ENCODE results near the gene APRT.

DNA sequence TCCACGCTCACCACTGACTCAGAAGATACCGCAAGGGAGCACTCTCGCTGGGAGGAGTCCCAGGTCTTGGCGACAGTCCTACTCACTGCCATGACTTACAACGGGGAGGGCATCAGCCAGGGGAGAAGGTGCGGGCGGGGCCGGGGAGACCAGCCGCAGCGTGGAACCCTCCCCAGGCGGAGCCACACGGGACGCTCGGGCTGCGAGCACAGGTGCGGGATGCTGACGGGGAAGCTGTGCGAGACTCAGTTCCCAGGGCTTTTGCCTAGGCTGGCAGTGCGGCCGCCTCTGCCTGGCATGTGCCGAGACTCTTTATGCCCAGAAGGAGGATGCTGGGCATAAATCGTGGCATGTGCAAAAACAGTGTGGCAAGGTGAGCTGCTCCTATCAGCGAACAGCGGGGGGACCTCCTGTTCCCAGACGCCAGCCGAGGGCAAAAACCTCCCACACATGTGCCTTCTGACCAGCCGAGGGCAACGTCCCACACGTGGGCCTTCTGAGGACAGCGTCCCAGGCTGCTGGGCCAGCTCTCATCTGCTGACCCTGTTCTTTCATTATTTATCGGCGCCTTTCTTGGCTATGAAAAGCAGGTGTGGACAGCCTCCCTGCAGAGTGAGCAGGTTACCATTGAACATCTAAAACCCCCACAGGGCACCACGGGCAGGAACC, 38.9 kb upstream of the APRT start:
- TF ChIP-seq POLR2A (conservative IDR thresholded peaks at IDR 0.05) (no peak), ZNF134 (CRISPR knock-in tag; conservative IDR thresholded peaks at IDR 0.05) (no peak), PTBP1 (IDR thresholded peaks at IDR 0.05; ENCODE audit: low read depth, low read length) (no peak), CHD1 (IDR thresholded peaks at IDR 0.05; ENCODE audit: low read length) (no peak), PHB (CRISPR knock-in tag; IDR thresholded peaks at IDR 0.05) (no peak)
